ENCODE measurements around the gene THADA.
"Not testable (repeated sequence)": the region's sequence is repeated elsewhere in the genome, so short reads cannot be mapped to it uniquely, and the experiment has no call there.

The THADA gene

GRCh38 chr2:43593254-43593653 is 2.6 kb downstream of the THADA start:
- DNase-seq: no peak

GRCh38 chr2:43592443-43592842 is 3.4 kb downstream of the THADA start:
- no peak for DNase-seq

GRCh38 chr2:43585708-43586107 is 10.1 kb downstream of the THADA start:
- DNase-seq: no peak

- DNase-seq: no peak
Observed at GRCh38 chr2:43579275-43579981, 16.4 kb downstream of the THADA start.

DNA sequence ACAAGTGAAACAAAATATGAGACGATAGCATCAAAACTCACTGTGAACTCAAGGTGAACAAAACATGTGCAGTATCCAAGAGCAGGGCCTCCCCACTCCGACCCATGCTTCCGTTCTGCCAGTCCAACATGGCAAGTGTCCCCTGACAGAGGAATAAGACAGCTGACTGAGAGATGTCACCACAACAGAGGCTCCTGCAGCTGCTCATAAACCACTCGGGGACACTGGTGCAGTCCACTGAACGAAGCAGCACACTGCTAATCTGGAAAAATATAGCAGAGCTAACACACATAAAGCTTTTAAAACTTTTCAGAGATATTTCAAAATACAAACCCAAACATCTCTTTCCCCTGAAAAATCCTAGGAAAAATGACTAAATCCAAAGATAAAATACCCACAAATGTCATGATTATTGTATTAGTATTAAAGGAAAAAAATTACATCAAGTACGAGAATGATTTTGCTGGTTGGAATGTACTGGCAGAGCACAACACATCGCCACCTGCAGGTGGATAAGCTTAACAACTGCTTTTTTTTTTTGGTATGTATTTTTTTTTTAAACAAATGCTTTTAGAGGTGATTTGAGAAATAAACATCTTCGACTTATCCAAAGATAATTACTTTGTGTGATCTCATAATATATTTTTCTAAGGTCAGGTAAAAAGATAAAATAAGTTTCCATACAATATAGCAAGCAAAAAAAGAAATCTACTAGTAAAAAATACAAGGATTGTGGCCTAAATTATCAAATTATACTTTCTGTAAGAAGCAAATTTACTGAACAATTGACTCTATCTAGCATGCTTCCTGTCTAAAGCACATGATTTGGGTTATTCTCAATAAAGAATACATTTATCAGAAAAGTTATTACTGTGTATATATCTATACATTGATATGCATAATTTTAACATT is 18.6 kb downstream of the THADA start:
- DNase-seq: peak; percentile 21 to 56

GRCh38 chr2:43572244-43572643 is 23.6 kb downstream of the THADA start:
- DNase-seq: no peak

DNA sequence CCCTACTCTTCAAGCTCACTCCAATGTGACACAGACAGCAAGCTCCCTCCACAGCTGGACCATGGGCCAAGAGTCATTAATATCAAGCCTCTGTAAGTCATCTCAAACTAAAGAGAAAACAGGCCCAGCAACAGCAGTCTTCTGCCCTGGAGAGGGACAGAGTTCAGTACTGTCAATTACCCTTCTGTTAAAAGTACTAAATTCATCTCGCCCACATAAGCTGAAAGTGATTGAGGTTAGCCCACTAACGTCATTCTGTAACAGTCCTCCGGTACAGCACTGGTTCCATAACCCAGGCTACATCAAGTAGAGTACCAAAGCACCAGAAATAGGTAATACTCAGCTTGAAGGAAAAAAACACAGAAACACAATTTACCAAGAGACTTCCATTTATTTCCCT is 25.9 kb downstream of the THADA start:
- no peak for DNase-seq

- no peak for DNase-seq
Observed at GRCh38 chr2:43568228-43568627, 27.6 kb downstream of the THADA start.

- DNase-seq: no peak
Observed at GRCh38 chr2:43566461-43566729, 29.4 kb downstream of the THADA start.

DNA sequence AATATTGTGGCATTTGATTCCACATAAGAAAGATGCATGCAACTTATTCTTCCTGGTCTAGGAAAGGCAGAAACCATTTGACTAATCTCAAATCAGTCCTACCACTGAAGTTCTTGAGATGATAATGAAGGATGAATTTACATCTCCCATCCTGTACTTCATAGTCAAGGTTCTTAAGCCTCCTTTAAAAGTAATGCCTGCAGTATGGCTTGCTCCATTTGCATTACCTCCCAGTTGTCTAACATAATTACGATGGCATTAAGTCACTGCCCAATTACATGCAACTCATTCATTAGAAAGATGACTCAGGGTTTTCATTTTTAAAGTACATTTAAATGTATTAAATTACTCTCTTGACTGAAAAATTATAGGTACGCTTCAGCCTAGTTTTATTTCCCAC is 32.2 kb downstream of the THADA start:
- DNase-seq: no peak

DNA sequence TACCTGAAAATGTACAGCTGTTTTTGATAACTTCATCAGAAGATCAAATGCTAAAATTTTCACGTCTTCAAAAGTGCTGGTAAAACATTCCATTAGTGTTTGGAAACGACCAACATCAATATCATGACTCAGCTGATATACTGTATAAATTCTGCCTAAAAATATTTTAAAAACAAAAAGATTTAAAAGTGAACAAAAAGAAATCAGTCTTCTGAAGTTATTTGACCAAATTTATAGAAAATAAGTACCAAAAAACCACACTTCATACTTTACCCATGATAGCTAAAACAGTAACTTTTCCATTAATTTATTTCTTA is 35.6 kb downstream of the THADA start:
- DNase-seq: no peak

GRCh38 chr2:43559391-43560230 is 36.2 kb downstream of the THADA start:
- no peak for DNase-seq

DNA sequence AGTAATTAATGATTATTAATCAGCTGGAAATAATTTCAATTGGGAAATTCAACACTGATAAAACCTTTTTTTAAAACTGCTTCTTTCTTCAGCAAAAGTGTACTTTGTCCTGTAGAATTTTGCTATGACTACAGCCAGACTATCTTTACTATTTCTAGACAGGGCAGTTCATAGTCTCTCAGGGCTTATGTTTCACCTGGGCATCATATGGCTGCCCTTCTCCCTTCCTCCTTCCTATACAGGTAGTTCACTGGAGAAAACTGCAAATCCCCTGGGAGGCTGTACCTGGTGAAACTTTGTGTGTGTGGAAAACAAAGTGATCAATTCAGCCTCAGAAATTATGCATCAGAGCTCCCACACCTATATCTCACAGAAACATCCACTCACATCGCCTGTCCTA is 38.6 kb downstream of the THADA start:
- DNase-seq: no peak

DNA sequence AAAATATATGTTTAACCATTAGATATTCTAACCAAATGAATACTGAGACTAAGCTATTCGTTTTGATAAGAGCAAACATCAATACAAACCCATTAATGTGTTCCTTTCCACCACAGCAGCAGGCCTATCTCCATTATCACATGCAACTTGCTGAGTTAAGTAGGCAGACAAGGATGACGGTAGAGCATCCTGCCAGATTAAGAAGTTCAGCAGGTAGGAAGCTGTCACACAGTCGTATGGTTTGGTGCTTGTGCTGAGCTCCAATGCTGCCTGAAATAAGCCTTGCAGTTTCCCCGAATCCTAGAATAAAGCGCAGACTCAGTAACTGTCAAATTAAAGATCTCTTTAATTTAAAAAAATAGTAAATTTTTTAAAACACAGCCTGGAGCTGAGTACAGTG is 39.6 kb downstream of the THADA start:
- DNase-seq: no peak

GRCh38 chr2:43553341-43553855 is 42.4 kb downstream of the THADA start:
- DNase-seq: no peak

GRCh38 chr2:43551990-43552389 is 43.8 kb downstream of the THADA start:
- no peak for DNase-seq

DNA sequence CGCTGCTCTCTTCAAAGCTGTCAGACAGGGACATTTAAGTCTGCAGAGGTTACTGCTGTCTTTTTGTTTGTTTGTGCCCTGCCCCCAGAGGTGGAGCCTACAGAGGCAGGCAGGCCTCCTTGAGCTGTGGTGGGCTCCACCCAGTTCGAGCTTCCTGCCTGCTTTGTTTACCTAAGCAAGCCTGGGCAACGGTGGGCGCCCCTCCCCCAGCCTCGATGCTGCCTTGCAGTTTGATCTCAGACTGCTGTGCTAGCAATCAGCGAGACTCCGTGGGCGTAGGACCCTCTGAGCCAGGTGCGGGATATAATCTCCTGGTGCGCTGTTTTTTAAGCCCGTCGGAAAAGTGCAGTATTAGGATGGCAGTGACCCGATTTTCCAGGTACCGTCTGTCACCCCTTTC is 47.5 kb downstream of the THADA start:
- not testable (repeated sequence) for DNase-seq

DNA sequence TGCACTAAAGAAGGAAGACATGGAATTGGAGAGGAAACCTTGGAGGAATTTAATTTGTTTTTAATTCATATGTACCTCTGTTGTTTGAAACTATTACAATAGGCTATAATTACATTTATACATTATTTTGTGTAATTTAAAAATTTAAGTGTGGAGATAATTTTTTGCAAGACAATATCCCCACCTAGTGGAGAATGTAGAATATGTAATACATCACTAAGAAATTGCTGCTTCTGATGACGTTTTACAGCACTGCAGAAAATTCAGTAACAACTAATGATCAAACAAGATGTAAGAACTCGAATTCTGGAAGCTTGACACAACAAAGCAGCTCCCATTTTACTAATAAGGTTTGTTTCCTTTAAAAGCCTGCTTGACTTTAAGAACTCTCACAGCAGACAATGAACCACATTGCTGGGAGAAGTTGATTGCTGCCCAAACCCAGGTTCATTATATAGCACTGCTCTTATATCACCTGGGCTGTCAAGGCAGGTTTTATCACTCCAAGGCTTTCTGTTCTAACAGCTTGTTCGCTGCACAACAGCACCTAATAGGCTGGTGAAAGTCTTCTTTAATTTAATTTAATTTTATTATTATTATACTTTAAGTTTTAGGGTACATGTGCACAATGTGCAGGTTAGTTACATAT is 53.4 kb downstream of the THADA start:
- DNase-seq: peak; percentile 47 to 50

- DNase-seq: no peak
Observed at GRCh38 chr2:43541165-43541564, 54.7 kb downstream of the THADA start.

DNA sequence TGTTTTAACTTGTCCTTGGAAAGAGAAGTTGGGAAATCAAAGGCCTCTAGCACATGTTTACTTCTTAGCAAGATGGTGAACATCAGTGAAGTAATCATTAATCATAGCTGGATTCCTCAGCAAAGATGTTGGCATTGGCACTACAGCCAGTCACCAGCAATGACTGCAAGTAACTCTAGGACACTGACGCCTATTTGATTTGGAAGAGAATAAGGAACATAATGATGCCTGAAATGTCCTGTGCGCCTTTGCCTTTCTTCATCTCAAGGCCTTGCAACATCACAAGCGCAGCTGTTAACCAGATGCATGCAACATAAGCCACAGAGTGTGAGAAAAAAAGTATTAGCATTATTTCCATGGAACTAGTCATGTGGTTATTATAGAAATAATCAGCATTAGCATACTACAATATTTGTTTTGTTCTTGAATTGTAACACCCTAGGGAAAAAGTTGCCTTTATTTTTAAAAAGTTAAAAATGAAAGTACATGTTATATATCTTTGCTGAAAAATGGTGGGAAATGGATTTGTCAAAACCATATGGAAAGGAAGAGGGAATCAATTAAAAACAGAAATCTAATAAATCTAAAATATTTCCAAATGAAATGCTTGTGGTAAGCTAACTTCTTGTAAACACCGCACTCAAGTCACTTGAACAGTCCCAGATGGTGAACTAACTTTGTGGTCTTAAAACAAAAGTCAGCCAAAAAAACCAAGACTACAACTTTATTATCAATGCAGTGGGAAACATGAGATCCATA is 55.6 kb downstream of the THADA start:
- no peak for DNase-seq

GRCh38 chr2:43539436-43539835 is 56.4 kb downstream of the THADA start:
- no peak for DNase-seq

GRCh38 chr2:43538034-43538670 is 57.7 kb downstream of the THADA start:
- DNase-seq: no peak

Data from NCI-H2081 (cell line).